ENCODE measurements around the gene CSMD2.

The CSMD2 gene

DNA sequence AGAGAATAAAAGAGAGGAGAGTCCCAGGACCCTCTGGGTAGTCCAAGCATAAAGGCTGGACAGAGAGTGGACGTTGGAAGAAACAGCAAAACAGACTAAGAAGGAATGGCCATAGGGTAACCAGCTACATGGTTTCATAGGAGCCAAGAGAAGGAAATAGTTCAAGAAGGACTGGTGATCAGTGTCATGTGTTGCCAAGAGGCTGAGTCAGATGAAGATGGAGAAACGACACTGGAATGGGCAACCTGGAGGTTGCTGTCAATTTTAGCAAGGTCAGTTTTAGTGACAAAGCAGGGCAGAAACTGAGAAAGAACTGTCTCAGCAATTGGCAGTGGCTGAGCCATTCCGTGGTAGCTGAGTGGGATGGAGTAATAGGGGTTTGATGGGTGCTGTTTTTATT is 259.8 kb downstream of the CSMD2 start:
- H3K27ac Mint-ChIP-seq = no peak overlapping the region
- H3K27me3 Mint-ChIP-seq (ENCODE audit: low read depth) = no peaks in the 10 kb centered on the region
- H3K4me3 Mint-ChIP-seq = no peak overlapping the region
- no peaks in the 10 kb centered on the region for H3K36me3 Mint-ChIP-seq (ENCODE audit: low read depth)
- H3K9me3 Mint-ChIP-seq = no peaks in the 10 kb centered on the region
- DNase-seq (ENCODE audit: low spot score) = no peak
- no peaks in the 10 kb centered on the region for H3K4me1 Mint-ChIP-seq (ENCODE audit: low read depth)

DNA sequence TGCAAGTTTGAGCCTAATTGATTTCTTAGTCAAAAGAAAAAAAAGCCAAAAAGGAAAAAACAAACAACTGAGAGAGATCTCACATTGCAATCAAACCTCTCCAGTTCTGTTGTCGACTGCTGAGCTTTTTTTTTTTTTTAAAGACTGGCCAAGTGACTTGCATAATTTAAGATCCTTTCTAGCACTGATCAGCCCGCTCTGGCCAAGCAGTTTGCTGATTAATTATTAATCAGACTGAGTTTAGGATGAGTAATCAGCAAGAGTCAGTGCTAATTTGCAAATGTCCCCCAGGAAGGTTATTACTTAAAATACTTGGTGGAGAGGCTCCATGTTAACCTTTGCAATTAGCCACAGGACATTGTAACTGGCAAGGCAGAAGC is 261.8 kb downstream of the CSMD2 start:
- no peak overlapping the region for H3K4me3 Mint-ChIP-seq
- H3K36me3 Mint-ChIP-seq (ENCODE audit: low read depth) = no peaks in the 10 kb centered on the region
- H3K27ac Mint-ChIP-seq = no peak overlapping the region
- H3K9me3 Mint-ChIP-seq = no peaks in the 10 kb centered on the region
- H3K4me1 Mint-ChIP-seq (ENCODE audit: low read depth) = no peaks in the 10 kb centered on the region
- no peaks in the 10 kb centered on the region for H3K27me3 Mint-ChIP-seq (ENCODE audit: low read depth)
- no peak for DNase-seq (ENCODE audit: low spot score)

DNA sequence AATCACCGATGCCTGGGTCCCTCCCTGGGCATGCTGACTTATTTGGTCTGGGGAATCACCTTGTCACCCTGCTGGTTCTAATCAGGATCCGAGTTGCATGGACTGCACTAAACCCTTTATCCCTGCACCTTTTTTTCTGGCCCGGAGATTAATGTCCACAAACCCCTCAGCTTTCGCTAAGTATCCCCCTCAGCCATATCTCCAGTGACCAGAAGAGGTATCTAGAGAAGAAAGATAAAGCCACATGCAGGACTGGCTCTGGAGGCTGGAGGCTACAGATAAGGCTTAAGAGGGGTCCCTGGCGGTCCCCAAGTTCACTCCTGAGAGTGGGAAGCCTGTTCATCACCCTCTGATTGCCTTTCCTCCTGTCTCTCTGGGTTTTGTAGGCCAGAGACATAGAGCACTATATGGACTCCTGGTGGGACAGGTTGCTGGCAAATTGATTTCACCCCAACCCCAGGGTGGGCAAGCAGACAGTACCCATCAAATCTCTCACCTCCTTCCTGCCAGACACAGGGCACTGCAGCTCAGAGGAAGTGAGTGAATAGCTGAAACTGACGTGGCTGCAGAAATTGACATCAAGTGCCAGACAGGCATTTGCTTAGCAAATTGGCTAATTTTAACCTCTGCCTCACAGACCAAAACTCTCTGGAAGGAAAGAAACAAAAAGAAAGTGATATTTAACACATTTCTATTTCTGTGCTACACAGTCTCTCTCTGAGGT is 262.4 kb downstream of the CSMD2 start:
- H3K9me3 Mint-ChIP-seq = no peaks in the 10 kb centered on the region
- H3K36me3 Mint-ChIP-seq (ENCODE audit: low read depth) = no peaks in the 10 kb centered on the region
- DNase-seq (ENCODE audit: low spot score) = no peak
- H3K4me1 Mint-ChIP-seq (ENCODE audit: low read depth) = no peaks in the 10 kb centered on the region
- no peak overlapping the region for H3K4me3 Mint-ChIP-seq
- H3K27me3 Mint-ChIP-seq (ENCODE audit: low read depth) = no peaks in the 10 kb centered on the region
- no peak overlapping the region for H3K27ac Mint-ChIP-seq

DNA sequence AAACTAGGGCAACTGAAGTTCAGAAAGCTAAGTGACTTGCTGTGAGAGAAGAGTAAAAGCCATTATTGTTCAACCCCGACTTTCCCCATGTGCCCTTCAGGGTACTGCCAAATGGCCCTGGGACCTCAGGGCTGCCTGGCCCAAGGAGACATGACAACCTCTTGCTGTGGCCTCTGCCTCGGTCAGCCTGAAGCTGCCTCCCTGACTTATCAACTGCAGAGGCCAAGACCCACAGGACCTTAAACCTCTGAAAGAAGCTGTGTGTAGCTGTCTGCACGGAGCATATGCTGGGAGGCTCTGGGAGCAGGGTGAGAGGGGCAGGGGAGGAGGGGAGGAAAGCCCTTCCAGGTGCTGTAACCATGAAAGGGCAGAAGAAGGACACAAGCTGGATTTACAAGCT is 265.3 kb downstream of the CSMD2 start:
- Mint-ChIP-seq H3K4me3 (no peak overlapping the region), H3K27ac (no peak overlapping the region), H3K36me3 (ENCODE audit: low read depth) (no peaks in the 10 kb centered on the region), H3K4me1 (ENCODE audit: low read depth) (no peaks in the 10 kb centered on the region), H3K27me3 (ENCODE audit: low read depth) (no peaks in the 10 kb centered on the region), H3K9me3 (no peaks in the 10 kb centered on the region)
- no peak for DNase-seq (ENCODE audit: low spot score)

DNA sequence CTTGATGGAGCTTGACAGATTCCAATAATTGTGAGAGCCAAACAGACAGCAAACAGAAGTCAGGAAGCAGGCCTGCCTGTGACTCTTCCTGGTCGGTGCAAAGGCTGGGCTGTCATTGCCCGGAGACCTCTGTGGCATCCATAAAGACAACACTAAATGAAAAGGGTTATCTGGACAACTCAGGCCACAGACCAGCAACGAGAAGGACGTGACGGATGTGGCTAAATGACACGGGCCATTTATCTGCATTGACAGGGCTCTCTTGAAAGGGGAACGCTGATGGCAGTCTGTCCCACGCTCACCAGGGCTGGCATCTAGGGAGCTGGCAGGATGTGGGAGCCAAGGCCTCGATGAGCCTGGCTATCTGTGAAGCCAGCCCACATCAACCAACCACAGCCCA is 266.1 kb downstream of the CSMD2 start:
- no peaks in the 10 kb centered on the region for H3K36me3 Mint-ChIP-seq (ENCODE audit: low read depth)

DNA sequence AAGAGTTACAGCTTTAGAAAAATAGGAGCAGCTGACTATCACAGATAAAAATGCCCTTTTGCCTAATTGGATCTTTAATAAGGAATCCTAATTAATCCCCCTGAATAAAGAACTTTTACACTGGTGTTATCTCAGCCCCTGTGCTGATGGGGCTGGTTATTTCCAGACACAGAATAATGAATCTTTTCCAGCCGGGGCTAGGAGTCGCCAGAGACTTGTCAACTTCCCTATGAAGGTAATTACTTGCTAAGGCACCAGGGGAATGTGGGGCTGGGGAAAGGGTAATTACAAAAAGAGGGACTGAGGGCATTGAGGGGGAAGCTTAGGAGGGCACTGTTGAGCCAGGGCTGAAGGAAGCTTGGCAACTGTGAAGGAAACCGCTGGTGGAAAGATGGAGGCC is 266.6 kb downstream of the CSMD2 start:
- Mint-ChIP-seq H3K27ac (no peak overlapping the region), H3K4me1 (ENCODE audit: low read depth) (no peaks in the 10 kb centered on the region), H3K36me3 (ENCODE audit: low read depth) (no peaks in the 10 kb centered on the region), H3K27me3 (ENCODE audit: low read depth) (no peaks in the 10 kb centered on the region), H3K9me3 (no peaks in the 10 kb centered on the region), H3K4me3 (no peak overlapping the region)
- DNase-seq (ENCODE audit: low spot score) = no peak

More for the DNA sequence above, 266.1 kb downstream of the CSMD2 start:
- H3K9me3 Mint-ChIP-seq = no peaks in the 10 kb centered on the region
- no peak overlapping the region for H3K27ac Mint-ChIP-seq
- no peak for DNase-seq (ENCODE audit: low spot score)
- no peak overlapping the region for H3K4me3 Mint-ChIP-seq
- H3K27me3 Mint-ChIP-seq (ENCODE audit: low read depth) = no peaks in the 10 kb centered on the region
- no peaks in the 10 kb centered on the region for H3K4me1 Mint-ChIP-seq (ENCODE audit: low read depth)

DNA sequence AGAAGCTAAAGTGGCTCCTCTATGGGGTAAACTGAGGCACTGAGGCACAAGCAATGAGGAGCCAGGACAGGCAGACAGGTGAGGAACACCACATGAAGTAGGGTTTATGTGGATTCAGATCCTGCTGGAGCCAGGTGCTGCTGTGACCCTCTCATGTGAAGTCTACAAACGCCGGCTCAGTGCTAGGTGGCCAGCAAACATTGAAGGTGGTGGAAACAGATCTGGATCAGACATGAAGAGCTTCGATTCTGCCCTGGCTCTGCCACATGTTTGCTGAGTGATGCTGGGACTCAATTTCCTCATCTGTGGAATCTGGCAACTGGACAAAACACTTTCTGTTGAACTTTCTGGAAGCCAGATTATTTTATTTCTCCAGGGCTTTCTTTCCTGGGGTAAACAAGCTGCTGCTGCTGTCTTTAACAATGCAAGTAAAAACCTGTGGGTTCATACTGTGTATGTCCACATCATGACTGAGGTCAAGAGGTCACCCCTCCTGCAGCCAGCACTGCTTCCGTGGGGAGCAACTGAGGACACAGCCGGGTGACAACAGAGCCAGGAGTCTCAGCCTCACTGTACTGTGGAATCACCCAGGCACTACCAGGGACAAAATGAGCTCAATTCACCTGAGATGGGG is 267.8 kb downstream of the CSMD2 start:
- no peaks in the 10 kb centered on the region for H3K36me3 Mint-ChIP-seq (ENCODE audit: low read depth)
- no peak overlapping the region for H3K4me3 Mint-ChIP-seq
- no peaks in the 10 kb centered on the region for H3K9me3 Mint-ChIP-seq
- no peak overlapping the region for H3K27ac Mint-ChIP-seq
- no peak for DNase-seq (ENCODE audit: low spot score)
- no peaks in the 10 kb centered on the region for H3K27me3 Mint-ChIP-seq (ENCODE audit: low read depth)
- H3K4me1 Mint-ChIP-seq (ENCODE audit: low read depth) = no peaks in the 10 kb centered on the region

DNA sequence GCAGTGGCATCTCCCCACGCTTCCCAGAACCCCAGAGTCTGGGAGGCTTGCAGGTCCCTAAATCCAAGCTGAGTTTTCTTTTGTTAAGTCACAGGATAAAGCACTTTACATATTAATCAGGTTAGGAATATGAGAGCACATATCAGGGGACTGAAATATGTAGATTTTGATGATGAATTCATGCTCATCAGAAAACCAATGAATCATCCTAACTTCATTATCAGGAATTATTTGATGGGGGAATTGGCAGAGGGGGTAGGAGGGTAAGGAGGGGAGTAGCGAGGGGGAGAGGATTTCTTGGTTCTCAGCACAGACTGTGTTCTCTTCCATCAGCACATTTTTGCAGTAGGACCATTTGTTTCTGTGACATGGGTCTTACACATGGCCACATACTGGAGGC is 269.1 kb downstream of the CSMD2 start:
- H3K9me3 Mint-ChIP-seq = no peaks in the 10 kb centered on the region
- H3K36me3 Mint-ChIP-seq (ENCODE audit: low read depth) = no peaks in the 10 kb centered on the region
- no peak overlapping the region for H3K27ac Mint-ChIP-seq
- no peaks in the 10 kb centered on the region for H3K4me1 Mint-ChIP-seq (ENCODE audit: low read depth)
- no peak for DNase-seq (ENCODE audit: low spot score)
- no peaks in the 10 kb centered on the region for H3K27me3 Mint-ChIP-seq (ENCODE audit: low read depth)
- H3K4me3 Mint-ChIP-seq = no peak overlapping the region

DNA sequence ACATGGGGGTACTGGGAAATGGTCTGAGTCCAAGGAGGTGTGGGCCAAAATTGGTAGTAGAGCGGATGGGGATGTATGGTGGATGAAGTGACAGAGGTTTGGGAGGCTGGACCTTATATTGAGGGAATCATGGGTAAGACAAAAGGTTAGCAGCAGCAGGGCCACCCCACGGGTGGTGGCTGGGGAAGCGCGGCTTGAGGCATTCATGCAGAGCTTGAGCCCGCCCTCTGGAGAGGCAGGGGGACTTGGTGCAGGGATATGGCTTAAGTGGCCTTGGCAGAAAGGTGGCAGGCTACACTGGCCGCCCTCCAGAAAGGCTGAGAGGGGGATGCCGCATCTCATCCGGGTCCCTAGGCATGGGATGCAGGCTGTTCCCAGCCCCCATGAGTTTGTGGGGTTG is 269.6 kb downstream of the CSMD2 start:
- no peak overlapping the region for H3K27ac Mint-ChIP-seq
- no peaks in the 10 kb centered on the region for H3K36me3 Mint-ChIP-seq (ENCODE audit: low read depth)
- DNase-seq (ENCODE audit: low spot score) = no peak
- no peaks in the 10 kb centered on the region for H3K4me1 Mint-ChIP-seq (ENCODE audit: low read depth)
- no peak overlapping the region for H3K4me3 Mint-ChIP-seq
- H3K27me3 Mint-ChIP-seq (ENCODE audit: low read depth) = no peaks in the 10 kb centered on the region
- no peaks in the 10 kb centered on the region for H3K9me3 Mint-ChIP-seq

DNA sequence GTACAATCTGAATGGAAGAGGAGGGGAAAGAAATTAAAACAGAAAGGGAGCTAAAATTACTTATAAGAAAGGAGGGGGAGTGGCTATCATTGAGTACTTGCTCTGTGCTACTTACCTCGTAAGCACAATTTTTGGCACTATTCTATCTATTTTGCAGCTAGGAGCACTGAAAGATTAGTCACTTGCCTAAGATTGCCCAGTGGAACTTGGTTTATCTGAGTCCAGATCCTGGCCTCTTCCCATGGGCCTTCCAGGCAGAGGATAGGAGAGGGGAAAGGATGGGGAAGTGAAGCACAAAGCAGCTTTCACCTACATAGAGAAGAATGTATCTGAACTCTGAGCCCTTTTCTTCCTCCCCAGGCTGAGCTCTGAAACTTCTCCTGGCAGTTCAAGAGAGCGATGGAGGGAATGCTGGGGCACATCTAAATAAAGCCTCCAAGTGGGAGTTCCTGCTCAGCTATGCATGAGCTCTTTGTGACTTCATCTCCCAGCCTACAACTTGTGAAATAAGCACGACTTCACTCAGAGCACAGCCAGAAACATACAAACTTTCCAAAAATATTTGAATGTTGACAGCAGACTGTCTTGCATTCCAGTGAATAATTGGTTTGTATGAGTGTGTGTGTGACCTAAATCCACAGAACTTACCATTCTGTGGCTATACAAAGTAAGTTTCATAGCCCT is 271.7 kb downstream of the CSMD2 start:
- H3K27me3 Mint-ChIP-seq (ENCODE audit: low read depth) = no peaks in the 10 kb centered on the region
- no peak for DNase-seq (ENCODE audit: low spot score)
- H3K4me3 Mint-ChIP-seq = no peak overlapping the region
- no peaks in the 10 kb centered on the region for H3K4me1 Mint-ChIP-seq (ENCODE audit: low read depth)
- H3K36me3 Mint-ChIP-seq (ENCODE audit: low read depth) = no peaks in the 10 kb centered on the region
- no peaks in the 10 kb centered on the region for H3K9me3 Mint-ChIP-seq
- H3K27ac Mint-ChIP-seq = no peak overlapping the region

DNA sequence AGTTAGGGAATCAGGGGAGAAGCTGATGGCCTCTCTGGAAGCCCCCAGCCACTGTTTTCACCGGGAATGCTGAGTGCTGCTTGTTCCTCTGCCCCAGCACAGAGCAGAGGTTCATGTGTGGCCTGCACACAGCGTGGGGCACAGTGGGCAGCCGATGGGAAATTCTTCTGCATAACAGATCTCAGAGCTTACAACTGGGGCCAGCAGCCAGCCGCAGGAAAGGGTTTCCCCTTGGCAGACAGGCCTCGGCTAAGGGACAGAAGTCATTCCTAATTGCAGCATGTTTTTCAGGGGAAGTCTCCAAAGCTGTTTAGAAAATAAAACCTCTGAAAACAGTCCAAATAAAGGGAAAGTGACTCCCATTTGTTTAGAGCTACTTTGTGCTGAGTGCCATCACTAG is 278.5 kb downstream of the CSMD2 start:
- no peaks in the 10 kb centered on the region for H3K36me3 Mint-ChIP-seq (ENCODE audit: low read depth)
- H3K27ac Mint-ChIP-seq = no peak overlapping the region
- no peaks in the 10 kb centered on the region for H3K9me3 Mint-ChIP-seq
- DNase-seq (ENCODE audit: low spot score) = no peak
- H3K4me3 Mint-ChIP-seq = no peak overlapping the region
- peaks cover 4% of the 10 kb centered on the region for H3K27me3 Mint-ChIP-seq (ENCODE audit: low read depth)
- no peaks in the 10 kb centered on the region for H3K4me1 Mint-ChIP-seq (ENCODE audit: low read depth)

DNA sequence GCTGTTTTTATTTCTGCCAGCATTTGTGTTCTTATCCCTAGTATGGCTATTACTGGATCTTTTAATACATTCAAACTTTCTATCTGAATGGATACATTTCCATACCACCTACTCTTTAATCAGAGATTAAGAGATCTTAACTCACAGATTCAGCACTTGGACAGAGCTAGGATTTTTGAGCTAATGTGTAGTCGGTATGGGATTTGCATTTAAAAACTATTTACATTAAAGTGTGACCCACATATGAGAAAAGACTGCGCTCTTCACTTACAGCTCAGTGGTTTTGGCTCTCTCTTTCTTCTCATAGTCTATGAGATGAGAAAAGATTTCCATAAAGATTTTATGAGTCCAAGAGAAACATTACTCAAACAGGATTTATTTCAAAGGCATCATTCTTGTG is 284.7 kb downstream of the CSMD2 start:
- no peak overlapping the region for H3K27ac Mint-ChIP-seq
- peaks cover 4% of the 10 kb centered on the region for H3K27me3 Mint-ChIP-seq (ENCODE audit: low read depth)
- no peaks in the 10 kb centered on the region for H3K9me3 Mint-ChIP-seq
- H3K36me3 Mint-ChIP-seq (ENCODE audit: low read depth) = no peaks in the 10 kb centered on the region
- H3K4me3 Mint-ChIP-seq = no peak overlapping the region
- no peak for DNase-seq (ENCODE audit: low spot score)
- no peaks in the 10 kb centered on the region for H3K4me1 Mint-ChIP-seq (ENCODE audit: low read depth)

DNA sequence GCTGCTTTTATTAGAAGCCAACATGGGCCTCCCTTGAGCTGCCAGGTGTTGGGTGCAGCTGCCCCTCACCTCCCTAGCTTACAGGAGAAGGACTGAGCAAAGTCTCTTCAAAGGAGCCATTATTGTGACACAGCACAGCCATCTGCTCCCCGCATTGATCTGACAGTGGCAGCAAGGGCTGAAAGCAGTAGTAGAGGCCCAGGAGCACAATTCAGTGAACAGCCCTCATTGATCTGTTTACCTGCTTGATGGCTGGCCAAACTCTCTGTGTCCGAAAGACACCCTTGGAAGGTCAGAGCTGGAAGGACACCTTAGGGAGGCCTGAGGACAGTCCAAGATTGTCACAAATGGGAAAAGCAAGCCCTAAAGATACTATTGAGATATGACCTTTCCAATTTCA is 286.6 kb downstream of the CSMD2 start:
- H3K36me3 Mint-ChIP-seq (ENCODE audit: low read depth) = no peaks in the 10 kb centered on the region
- no peak overlapping the region for H3K27ac Mint-ChIP-seq
- peaks cover 4% of the 10 kb centered on the region for H3K27me3 Mint-ChIP-seq (ENCODE audit: low read depth)
- no peak for DNase-seq (ENCODE audit: low spot score)
- no peaks in the 10 kb centered on the region for H3K9me3 Mint-ChIP-seq
- H3K4me1 Mint-ChIP-seq (ENCODE audit: low read depth) = no peaks in the 10 kb centered on the region
- no peak overlapping the region for H3K4me3 Mint-ChIP-seq

DNA sequence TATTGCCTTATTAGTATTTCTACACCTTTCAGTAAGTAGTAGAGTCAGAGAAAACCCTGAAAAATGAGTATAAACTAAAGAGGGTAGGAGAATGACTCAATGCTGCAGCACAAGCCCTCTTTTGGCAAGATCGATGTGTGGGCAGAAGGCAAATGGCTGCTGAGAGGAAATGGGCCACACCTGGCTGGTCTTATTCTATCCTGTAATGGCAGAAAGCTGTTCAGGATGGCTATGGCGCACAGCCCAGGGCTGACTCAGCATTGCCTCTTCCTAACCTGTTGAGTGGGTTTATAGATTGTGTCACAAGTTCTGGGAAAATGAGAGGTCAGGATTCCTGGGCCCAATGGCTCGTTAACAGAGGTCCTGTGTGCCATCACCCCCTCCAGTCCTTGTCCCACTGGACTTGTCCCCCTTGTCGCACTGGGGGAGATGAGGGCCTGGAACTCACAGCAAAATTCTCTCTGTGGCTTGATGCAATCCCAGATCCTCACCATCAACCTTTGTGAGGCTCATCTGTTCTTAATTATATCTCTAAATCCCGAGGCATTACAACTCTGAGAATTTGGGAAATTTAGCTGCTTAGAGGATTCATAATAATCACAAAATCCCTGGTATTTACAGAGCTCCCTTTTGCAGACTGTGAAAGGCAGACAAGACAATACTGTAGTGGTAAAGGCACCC is 287.9 kb downstream of the CSMD2 start:
- Mint-ChIP-seq H3K9me3 (no peaks in the 10 kb centered on the region), H3K36me3 (ENCODE audit: low read depth) (no peaks in the 10 kb centered on the region), H3K27ac (no peak overlapping the region), H3K4me1 (ENCODE audit: low read depth) (no peaks in the 10 kb centered on the region), H3K4me3 (no peak overlapping the region), H3K27me3 (ENCODE audit: low read depth) (no peaks in the 10 kb centered on the region)
- DNase-seq (ENCODE audit: low spot score) = no peak

All from T-helper 2 cell treated with Interferon-gamma antibody and Interleukin-4, amounts not matched to agents 5 μg/mL and 100 μg/mL, for 36 hours (primary cell).